Upper lobe of left lung (tissue), 4 donors: ENCODE data around the gene PHOX2B.

Source experiments
- CTCF ChIP-seq, 6 experiments: fragments of 450-650 bp in 4 of 6; fragments of 200-600 bp in 2 of 6; sonication (generic) in 2 of 6; IDR thresholded peaks; one replicate each; pipeline ENCODE4 v1.5.1; 2016 to 2019; ENCODE audit warnings: antibody characterized with exemption in 6 of 6
- EP300 ChIP-seq, 4 donors: sonication (generic); formaldehyde crosslinking; IDR thresholded peaks; one replicate each; pipeline ENCODE4 v1.5.1; 2017; ENCODE audit warnings: antibody characterized with exemption in 4 of 4, control low read depth in 2 of 4
- POLR2A ChIP-seq, 4 donors: fragments of 450-650 bp; IDR thresholded peaks; one replicate each; pipeline ENCODE4 v1.5.1; 2016 to 2017; ENCODE audit warnings: antibody characterized with exemption in 4 of 4, mild to moderate bottlenecking in 2 of 4
- POLR2AphosphoS5 ChIP-seq, 2 donors: sonication (generic); formaldehyde crosslinking; IDR thresholded peaks; one replicate each; pipeline ENCODE4 v1.5.1; 2017; ENCODE audit warnings: antibody characterized with exemption in 2 of 2

GRCh38 chr4:41792166-41792565, 43.6 kb upstream of the PHOX2B start:
- TF ChIP-seq CTCF (IDR thresholded peaks at IDR 0.05) (no peak), POLR2A (IDR thresholded peaks at IDR 0.05) (no peak), EP300 (IDR thresholded peaks at IDR 0.05) (no peak), POLR2AphosphoS5 (IDR thresholded peaks at IDR 0.05) (no peak)
